ENCODE measurements around the gene IL31RA. TPM values are rescaled to one million over a fixed set of nuclear protein-coding genes. Genes with fewer than 3 reads are reported as not detected.

The IL31RA gene
- polyA plus RNA-seq, 4 donors, result 0.06 to 0.16 (median 0.12) TPM

- no peak for DNase-seq (ENCODE audit: low read depth in 4 of 4, low spot score in 2 of 4)
Observed at GRCh38 chr5:55969956-55970355, 118.8 kb downstream of the IL31RA start.

Other genes with a start within 250 kb of the IL31RA start
- 10 to 100 TPM; 25.9 to 35.4 (median 32.4) TPM for gene SLC38A9, start 139.0 kb upstream of the IL31RA start, polyA plus RNA-seq (ENCODE audit: insufficient read length in 4 of 4)
- gene DDX4, start 113.3 kb upstream of the IL31RA start, polyA plus RNA-seq (ENCODE audit: insufficient read length in 4 of 4), result under 1 TPM in 1 of 4 donors, not detected in 3; 0.06 TPM
- 100 to 1,000 TPM; 104 to 148 (median 122) TPM for gene IL6ST, start 143.6 kb downstream of the IL31RA start, polyA plus RNA-seq (ENCODE audit: insufficient read length in 4 of 4)